ENCODE data around the gene KCNIP2.
A peak's percentile ranks its signal among the peaks of the same experiment; 100 is the strongest.

Gene KCNIP2

DNA sequence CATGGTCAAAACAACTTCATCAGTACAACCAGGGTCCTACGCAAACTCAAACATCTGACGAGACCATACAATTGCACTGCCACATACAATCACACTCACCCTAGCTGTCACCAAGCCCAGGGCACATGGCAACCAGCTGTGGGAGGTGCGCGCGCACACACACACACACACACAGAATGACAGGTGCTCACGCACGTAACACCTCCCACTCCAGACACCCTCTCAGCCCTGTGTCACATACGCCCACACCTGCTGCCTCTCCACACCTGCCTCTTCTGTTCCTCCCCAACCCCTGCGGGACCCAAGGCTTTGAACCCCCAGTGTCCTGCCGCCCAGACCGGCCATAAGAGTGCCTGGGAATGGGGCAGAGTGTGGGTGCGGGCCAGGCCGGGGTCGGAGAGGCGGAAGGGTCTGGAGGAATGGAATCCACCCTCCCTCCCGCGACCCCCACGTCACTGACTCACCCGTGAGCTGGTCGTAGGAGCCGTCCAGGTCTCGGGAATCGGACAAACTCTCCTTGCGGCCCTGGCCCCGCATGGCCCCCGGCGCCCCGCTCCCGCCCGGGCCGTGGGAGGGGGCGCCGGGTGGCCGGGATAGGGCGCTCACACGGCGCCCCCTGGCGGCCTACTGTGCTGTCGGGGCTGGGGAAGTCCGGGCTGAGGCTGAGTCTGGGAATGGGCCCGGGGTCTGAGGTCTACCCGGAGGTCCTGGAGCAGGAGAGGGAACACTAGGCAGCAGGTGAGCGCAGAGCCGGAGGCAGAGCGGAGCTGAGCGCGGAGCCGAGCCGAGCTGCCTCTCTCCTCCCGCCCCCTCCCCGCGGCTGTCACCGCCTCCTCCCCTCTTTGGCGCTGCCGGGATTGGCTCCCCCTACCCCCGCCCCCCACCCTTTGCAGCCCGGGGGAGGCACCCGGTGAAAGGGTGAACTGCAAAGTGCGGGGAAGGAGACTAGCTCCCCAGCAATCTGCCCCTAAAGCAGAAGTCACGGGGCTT, at the start of gene KCNIP2:
Gene KCNIP2, minus strand, starts transcription at position 769 of the 990 bp plus-strand sequence. Its CDS starts 232 bp downstream, at position 537.
- peak; percentile 55 for DNase-seq (ENCODE audit: low spot score)

DNA sequence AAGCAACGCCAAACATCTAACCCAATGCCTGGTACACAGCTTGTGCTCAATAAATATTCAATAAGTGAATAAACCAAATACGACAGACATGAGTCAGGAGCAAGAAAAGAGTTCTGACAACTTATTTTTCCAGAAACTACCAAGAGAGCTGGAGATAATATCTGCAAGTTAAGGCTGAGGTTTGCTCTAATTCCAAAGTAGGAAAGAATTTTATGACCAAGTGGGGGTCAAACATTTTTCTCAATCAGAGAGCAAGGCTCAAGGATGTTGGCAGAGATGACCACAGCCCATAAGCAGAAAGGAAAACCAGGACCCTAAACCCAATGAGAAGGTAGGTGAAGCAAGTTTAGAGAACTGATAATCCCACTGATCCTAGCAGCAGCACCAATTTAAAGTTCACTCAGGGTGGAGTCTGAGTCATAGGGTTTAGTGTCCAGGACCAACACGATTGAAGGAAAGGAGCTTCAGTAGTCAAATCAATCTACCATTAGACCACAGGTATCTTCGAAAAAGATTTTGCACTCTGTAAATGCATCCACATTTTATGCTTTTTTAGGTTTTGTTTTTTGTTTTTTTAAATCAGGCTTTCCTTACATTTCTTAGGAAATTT, 49.3 kb upstream of the KCNIP2 start:
- DNase-seq (ENCODE audit: low spot score): no peak

DNA sequence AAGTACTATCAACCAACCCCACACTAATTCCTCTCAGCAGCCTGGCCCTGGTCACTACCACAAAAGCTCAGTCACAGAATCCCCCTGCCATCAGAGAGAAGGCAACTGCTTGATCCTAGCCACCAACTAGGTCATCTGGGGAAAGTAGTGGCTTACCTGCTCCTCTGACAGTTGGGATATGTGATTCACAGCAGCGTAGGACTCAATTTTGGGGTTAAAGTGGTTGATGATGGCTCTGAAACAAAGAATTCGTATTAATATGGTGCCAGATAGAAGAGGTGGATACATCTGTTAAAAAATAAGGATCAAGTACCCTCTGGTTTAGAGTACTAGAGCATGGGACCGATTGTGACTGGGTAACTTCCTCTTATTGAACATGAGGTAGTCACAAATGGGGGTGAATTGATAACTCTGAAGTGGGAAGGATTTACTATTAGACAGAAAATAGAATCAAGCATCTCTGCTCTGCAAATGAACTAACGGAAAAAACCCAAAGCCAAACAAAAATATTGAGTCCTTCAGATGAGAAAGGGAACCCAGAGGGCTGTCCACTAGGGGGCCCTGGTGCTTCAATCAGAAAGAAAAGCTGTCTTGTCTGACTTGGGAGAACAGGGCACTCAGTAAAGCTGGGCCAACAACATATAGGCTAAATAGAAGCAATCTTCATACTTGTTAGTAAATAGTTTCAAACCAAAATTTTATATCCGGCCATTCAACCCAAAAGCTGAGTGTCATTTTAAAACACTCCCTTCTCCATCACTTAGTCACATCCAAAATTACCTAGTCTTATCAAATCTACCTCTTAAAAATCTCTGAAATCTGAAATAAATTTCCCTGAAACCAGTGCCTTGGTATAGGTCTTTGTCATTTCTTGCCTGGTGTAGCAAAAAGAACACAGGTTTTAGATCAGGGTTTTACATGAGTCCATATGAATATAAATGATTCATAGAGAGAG, 45.9 kb upstream of the KCNIP2 start:
- peak; percentile 63 for DNase-seq (ENCODE audit: low spot score)

DNA sequence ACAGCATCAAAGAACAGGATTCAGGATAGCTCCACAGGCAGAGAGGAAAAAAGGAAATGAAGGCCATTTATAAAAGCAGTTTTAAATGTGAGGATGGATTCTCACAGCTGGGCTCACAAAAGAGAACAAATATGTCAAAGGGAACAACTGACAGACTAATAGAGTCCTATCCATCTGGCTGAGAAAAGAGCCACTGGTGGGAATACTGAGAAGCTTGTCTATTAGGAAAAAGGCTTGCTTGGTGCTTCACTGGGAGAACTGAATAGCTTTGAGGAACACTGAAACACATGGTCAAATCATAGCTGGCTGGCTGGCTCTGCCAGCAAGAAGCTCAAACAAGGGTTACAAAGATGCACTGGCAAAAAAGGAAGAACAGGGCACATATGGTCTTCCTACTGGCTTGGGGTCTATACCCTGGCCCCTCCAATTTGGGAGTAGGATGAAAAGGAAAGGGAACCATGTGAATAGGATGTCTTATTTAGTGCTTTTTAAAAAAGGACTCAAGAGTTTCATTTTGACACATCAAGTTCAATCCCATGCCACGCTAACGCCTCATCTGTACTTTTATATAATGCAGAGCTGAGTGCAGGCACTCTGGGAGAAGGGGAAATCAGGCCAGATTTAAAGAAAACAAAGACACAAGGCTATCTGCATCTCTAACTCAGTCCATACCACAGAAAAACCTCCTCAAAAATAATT, 44.8 kb upstream of the KCNIP2 start:
- no peak for DNase-seq (ENCODE audit: low spot score)

DNA sequence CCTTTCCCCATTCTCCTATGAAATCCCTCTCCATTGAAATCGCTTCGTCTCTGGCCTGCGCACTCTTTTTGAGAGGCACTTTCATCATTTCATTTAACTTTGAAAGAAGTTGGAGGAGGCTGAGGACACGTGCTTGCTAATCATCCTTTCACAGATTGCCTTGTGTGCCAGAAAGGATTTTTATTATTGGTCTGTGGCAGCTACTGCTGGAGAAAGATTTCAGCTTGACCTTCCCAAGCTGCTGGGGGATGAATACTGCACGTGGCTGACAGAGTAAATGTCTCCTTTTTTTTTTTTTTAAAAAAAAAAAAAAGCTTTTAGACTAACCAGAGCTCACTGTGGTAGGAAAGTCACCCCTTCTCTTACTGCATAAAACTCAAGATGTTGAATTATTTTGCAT, 44.2 kb upstream of the KCNIP2 start:
- DNase-seq (ENCODE audit: low spot score): no peak

DNA sequence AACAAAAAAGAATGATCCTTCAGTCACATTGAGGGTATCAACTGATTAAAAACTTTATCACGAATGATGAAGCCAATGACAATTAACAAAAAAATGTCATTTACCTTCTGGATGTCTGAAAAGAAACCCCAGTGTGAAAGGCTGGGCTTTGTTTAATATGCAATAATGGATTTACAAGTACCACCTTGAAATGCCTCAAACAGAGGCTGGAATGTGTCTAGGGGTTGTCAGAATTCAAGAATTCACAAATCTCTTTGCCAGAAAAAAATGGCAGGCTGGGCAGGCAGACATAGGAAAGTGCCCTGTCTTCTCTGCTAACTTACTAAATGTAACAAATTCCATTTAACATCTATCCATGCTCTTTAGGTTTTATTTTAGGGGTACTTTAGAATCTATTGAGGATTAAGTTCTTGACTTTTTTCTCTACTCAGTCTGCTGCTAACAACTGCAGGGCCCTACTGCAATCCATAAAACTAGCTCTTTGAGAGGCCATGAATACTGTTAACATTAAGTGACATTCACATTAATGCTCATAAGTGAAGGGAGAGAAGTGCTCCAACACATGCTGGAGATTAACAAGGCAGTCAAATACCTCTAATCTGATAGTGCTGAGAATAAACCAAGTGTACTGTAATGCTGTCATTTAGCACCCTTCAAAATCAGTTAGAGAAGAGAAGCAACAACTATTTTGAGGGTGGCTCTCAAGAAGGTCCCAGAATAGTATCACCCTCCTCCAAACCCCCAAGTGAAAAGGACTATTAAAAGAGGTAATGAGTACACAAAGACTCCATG, 43.1 kb upstream of the KCNIP2 start:
- DNase-seq (ENCODE audit: low spot score): no peak

DNA sequence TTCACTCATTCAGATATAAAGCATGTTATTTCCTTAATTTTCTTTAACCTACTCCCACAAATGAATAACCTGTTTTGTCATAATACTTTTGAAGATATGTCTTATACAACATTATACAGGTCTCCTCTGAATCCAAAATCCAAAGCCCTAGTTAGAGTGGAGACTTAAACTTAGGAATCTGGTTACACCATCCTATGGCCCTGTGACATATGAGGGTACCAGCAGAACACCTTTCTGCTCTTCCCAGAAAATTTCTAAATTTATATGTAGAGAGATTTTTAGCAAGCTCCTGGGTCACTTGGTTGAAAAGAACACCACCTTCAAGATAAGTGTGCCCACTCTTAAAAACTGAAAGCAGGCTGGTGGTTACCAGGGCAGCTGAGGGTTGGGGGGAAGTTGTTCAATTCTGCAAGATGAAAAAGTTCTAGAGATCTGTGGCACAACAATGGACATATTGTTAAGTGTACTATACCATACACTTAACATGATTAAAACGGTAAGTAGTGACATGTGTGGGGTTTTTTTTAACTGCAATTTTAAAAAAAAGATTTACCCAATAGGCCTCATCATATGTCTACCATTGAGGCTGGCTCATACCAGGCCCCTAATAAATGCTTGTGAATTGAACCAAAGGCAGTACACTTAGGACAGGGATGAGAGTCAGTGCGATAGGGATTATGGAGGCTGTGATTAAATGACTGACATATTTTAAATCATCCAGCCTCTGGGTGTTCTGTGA, 37.6 kb upstream of the KCNIP2 start:
- no peak for DNase-seq (ENCODE audit: low spot score)

DNA sequence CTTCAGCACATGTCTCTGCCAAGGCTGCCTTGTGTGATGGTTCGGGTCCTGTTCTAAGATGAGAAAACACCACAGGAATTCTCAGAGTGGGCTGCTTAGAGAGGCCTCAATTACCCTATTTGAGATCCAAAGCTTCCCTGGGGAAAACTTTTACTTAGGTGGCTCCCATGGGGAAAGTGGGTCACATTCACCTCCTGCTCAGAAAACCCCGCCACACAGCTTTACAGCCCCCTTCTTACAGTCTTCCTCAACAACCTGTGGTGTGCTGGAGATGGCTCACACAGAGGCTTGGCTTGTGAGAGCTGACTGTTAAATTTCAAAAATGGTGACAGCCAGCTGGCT, 36.6 kb upstream of the KCNIP2 start:
- no peak for DNase-seq (ENCODE audit: low spot score)

DNA sequence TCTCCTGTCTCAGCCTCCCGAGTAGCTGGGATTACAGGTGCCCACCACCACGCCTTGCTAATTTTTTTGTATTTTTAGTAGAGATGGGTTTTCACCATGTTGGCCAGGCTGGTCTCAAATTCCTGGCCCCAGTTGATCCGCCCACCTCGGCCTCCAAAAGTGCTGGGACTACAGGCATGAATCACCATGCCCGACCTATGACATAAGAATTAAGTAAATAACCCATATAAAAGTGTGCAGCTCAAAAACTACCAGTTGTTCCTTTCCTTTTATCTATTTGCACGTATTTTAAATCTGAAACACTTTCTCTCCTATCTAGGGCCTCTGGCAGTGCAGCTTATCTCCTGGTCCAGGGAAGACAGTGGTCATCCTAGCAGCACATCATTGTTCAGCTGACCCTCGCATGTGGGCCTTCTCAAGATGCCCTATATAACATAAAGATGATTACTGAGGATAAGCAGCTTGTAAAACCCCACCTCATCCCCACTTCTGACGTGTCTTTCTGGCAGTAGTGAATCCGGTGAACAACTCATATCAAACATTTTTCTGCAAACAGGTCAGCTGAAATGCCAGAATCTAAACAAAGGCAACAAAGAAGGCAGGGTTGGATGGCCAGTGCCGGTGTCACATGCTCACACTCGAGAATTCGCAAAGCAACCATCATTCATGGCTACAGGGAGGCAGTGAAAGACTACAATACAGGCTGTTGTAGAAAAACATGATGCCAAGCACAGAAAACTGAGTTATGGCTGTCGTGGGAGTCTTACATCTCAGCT, 36.0 kb upstream of the KCNIP2 start:
- no peak for DNase-seq (ENCODE audit: low spot score)

DNA sequence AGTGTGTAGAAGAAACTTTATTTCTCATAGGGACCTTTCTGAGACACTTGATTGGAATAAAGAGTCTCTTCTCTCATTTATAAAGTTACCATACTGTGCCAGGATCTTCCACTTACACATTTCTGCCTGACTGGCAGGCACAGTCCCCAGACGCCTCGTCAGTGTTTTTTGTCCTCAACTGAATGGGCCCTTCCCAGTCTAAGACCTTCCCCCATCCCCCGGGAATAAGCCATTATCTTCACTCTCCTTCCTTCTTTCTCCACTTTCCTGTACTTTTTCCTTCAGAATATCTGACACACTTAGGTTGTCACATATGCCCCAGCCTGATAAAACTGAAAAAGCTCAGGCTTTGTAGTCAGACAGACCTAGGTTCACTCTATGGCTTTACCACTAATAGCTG, 35.3 kb upstream of the KCNIP2 start:
- no peak for DNase-seq (ENCODE audit: low spot score)

DNA sequence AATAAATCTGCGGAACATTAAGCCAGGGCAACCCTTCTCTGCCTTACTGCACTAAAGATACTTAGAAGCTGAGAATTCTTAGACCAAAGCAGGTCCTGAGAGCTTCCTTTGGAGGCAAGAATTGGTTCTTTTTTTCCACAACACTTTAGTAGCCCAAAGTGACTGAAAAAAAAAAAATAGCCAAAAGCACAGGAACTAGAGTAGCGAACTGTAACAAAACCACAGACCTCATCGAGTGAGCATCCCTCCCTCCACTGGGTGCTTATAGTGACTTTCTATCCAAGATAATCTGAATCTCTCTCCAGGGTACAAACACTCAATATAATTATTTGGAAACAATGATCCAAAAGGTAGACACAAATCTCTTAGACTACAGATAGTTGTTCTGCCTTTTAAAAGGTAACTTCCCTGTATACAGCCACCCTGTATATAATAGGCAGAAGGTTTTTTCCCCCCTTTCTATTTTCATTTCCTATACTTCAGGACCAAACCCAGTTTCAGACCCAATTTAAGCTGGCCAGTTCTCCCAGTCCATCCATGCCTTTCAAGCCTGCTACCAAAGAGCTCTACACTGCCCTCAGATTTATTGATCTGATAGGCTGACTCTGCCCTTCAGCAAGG, 31.6 kb upstream of the KCNIP2 start:
- no peak for DNase-seq (ENCODE audit: low spot score)

DNA sequence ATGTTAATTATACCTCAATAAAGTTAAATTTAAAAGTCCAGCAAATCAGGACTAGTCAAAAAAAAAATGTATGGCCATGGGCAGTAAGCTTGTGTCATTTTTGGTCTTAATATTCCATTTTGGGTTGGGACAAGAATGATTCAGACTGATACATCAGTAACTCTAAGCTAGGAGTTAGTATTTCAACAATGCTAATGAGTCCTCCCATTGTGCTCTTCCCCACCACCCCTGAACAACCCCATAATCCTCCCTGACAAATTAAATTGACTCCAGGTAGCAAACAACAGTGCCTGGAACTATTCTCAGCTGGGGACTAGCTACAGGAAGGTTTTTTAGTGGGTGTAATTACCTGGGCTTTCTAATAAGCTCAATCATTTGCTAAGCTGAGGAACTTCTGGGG, 30.7 kb upstream of the KCNIP2 start:
- no peak for DNase-seq (ENCODE audit: low spot score)

DNA sequence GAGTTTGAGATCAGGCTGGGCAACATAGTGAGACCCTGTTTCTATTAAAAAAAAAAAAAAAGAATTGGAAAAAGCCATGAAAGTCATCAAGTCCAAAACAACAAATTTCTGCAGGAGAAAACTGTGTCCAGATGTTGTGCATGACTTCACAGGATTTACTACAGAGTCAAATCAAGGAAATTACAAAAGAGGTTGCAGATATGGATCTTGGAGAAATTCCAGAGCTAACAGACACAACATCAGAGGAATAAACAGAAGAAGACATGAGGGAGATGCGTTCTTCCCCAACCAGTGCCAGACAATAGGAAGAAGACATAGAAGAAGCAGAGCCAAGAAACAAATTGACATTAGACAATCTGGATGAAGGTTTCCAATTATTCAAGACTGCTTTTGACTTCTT, 24.3 kb upstream of the KCNIP2 start:
- DNase-seq (ENCODE audit: low spot score): no peak

DNA sequence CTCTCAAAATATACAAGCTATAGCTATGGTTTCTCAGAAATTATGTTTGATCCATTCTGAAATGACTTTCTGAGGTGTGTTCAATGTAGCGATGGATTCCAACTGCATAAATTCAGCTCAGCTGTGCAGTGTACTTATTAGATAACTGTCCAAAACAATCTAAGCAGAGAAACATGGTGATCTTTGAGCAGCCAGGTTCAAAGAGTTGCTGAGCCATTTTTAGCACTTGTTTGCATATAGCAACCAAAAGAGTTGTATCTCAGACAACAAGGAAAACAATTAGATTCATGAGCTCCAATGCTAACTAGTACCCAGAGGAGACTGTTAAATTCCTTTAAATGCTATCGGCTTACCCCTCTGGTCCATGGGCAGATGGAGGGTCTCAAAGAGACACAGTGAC, 15.9 kb upstream of the KCNIP2 start:
- DNase-seq (ENCODE audit: low spot score): no peak

DNA sequence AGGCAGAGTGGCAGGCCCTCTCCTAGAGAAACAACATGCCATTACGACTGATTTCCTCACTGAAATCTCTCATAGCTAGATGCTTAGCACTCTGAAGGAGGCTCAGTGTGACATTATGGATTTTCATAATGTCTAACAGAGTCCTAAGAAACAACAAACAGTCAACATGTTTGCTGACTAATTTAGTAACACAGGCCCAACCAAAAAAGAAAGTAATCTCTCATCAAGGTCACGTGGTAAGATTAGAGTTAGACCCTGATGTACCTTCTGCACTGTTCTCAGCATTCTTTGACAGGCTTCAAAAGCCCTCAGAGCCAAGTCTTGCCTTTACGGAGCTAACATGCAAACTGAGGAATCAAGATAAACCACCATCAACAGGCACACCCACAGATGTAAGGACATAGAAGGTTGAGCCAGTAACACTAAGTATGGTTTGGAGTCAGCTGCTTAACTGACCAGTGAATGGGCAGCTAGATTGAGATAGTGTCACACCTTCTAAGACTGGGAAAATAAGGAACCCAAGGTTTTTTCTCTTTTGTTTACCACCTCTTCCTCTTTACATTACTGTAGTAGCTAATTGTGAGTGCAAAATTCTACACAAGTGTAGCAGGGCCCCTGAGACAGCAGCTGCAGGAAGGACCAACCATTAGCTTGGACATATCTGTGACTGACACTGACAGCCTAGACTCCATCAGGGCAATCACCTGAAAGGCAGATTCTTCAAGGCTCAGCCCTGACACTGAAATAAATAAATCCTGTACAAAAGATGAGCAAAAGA, 15.3 kb upstream of the KCNIP2 start:
- DNase-seq (ENCODE audit: low spot score): no peak

DNA sequence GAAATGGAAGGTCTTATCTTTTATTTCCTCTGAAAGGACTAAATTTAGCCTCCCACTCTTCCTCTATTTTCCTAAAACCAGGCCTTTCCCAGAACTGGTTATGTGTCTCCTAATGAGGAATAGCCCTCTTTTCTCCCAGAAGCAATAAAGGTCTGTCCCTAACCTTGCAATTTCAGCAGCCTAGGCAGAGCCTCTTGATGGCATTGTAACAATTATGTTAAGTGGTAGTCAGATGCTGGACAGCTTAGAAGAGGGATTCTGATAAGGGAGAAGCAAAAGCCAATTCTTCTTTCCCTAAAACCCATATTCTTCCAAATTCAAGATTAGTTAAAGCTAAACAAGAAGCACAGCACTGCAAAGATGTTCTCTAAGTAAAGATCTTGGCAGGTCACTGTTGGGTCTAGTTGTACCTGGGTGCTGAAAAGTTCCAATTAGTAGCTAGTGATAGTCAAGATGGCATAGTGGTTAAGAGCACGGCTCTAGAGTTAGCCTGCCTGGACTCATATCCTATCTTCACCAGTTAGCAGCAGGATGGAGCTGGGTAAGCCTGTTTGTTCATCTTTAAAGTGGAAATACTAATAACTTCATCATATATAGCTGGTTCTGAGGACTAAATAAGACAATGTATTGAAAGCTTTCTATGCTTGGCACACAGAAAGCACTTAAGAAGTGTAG, 14.3 kb upstream of the KCNIP2 start:
- DNase-seq (ENCODE audit: low spot score): no peak

DNA sequence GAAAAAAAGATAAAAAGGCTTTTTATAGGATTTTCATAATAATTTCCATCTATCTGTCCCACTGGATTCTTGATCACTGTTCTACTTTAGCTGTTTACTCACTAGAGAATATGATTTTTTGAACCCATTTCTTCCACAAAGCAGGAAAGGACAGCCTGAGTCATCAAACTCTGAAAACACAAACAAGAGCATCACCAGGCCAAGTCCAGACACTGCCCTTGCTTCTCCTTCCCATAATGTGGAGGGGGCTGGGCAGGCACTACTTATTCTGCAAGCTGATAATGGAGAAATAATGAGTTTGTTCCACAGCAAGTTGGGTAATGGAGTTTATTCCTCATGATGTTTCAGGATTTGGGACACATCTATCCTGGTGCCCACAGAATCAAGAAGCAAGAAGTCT, 13.0 kb upstream of the KCNIP2 start:
- no peak for DNase-seq (ENCODE audit: low spot score)

Data from D341Med (cell line).